Activated naive CD8-positive, alpha-beta T cell treated with anti-CD3 and anti-CD28 coated beads, Interleukin-2, amount 50 U/mL, for 24 hours (primary cell): ENCODE measurements around the gene DLK1.

Experiments
- ATAC-seq: fragments of 150-1000 bp; cut with Tn5 transposase; one replicate; pipeline ENCODE4 v1.10.0; 2021
- DNase-seq: peaks from one replicate; pipeline ENCODE4 v3.0.0; 2021
- H3K27ac Mint-ChIP-seq: one replicate; pipeline ENCODE4 v1.8.0; 2021; ENCODE audit warnings: mild to moderate bottlenecking, mixed read lengths
- H3K27me3 Mint-ChIP-seq: one replicate; pipeline ENCODE4 v1.8.0; 2021; ENCODE audit warnings: mixed read lengths
- H3K36me3 Mint-ChIP-seq: one replicate; pipeline ENCODE4 v1.8.0; 2021; ENCODE audit warnings: low read depth, mixed read lengths
- H3K4me1 Mint-ChIP-seq: one replicate; pipeline ENCODE4 v1.8.0; 2021; ENCODE audit warnings: mixed read lengths
- H3K4me3 Mint-ChIP-seq: one replicate; pipeline ENCODE4 v1.8.0; 2021; ENCODE audit warnings: mild to moderate bottlenecking, moderate library complexity, mixed read lengths
- H3K9me3 Mint-ChIP-seq: one replicate; pipeline ENCODE4 v1.8.0; 2021; ENCODE audit warnings: mixed read lengths

DLK1 gene

DNA sequence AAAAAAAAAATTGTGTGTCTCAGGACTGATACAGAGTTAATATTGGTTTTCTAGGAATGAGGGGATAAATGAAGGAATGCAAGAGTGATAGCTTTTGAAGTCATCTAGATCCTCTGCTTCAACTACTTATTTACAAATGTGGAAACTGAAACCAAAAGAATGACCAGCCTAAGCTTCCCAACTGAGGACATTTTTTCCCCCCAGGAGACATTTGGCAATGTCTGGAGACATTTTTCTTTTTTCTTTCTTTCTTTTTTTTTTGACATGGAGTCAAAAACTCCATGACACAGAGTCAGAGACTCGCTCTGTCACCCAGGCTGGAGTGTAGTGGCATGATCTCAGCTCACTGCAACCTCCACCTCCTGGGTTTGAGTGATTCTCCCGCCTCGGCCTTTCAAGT lies 15.3 kb downstream of the DLK1 start:
- Mint-ChIP-seq H3K27me3 (peaks cover 1% of the 10 kb centered on the region), H3K4me3 (no peak overlapping the region), H3K27ac (no peak overlapping the region), H3K4me1 (no peaks in the 10 kb centered on the region), H3K9me3 (no peaks in the 10 kb centered on the region), H3K36me3 (no peaks in the 10 kb centered on the region)
- DNase-seq, result no peak
- no peak for ATAC-seq

- H3K27me3 Mint-ChIP-seq, result peaks cover 6% of the 10 kb centered on the region
- ATAC-seq, result no peak
Measured at GRCh38 chr14:100746326-100746725, 19.6 kb downstream of the DLK1 start.

GRCh38 chr14:100747021-100747586 lies 20.4 kb downstream of the DLK1 start:
- Mint-ChIP-seq H3K4me3 (no peak overlapping the region), H3K4me1 (no peaks in the 10 kb centered on the region), H3K27me3 (peaks cover 10% of the 10 kb centered on the region), H3K9me3 (no peaks in the 10 kb centered on the region), H3K27ac (no peak overlapping the region), H3K36me3 (no peaks in the 10 kb centered on the region)
- ATAC-seq (no peak), DNase-seq (no peak)

More at GRCh38 chr14:100746326-100746725, 19.6 kb downstream of the DLK1 start:
- Mint-ChIP-seq H3K4me3 (no peak overlapping the region), H3K9me3 (no peaks in the 10 kb centered on the region), H3K4me1 (no peaks in the 10 kb centered on the region), H3K27ac (no peak overlapping the region), H3K36me3 (no peaks in the 10 kb centered on the region)
- no peak for DNase-seq

DNA sequence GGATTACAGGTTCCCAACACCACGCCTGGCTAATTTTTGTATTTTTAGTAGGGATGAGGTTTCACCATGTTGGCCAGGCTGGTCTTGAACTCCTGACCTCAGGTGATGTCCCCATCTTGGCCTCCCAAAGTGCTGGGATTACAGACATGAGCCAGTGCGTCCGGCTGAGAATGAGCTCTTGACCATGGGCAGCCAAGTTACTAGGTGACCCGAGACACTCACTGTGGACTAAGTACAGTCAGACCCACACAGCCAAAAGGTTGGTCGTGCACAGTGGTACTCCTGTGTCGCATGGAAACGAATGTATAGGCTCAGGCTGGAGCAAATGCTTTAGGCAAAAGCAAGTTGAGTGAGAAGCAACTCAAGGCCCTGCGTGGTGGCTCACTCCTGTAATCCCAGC lies 21.0 kb downstream of the DLK1 start:
- ATAC-seq (no peak), DNase-seq (no peak)
- Mint-ChIP-seq H3K4me3 (no peak overlapping the region), H3K9me3 (no peaks in the 10 kb centered on the region), H3K36me3 (no peaks in the 10 kb centered on the region), H3K27ac (no peak overlapping the region), H3K27me3 (peaks cover 10% of the 10 kb centered on the region), H3K4me1 (no peaks in the 10 kb centered on the region)

DNA sequence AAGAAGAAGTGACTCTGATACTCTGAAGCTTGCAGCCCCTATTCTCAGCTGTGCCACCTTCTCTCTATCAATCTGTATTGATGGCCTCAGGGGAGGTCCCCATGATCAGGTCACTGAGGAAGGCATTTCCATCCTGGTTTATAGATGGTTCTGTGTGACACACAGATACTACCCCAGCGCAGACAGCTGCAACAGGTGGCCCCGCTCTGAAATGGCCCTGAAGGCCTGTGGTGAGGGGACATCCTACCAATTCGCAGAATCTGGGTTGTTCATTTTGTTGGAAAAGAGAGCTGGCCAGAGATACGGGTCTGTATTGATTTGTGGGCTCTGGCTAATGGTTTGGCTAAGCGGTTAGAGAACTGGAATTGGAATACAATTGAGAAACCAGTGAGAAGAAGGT lies 21.7 kb downstream of the DLK1 start:
- Mint-ChIP-seq H3K4me3 (no peak overlapping the region), H3K27me3 (peaks cover 10% of the 10 kb centered on the region), H3K27ac (no peak overlapping the region), H3K36me3 (no peaks in the 10 kb centered on the region), H3K9me3 (no peaks in the 10 kb centered on the region), H3K4me1 (no peaks in the 10 kb centered on the region)
- DNase-seq (no peak), ATAC-seq (no peak)

- no peak overlapping the region for H3K27ac Mint-ChIP-seq
Measured at GRCh38 chr14:100748944-100749343, 22.3 kb downstream of the DLK1 start.

DNA sequence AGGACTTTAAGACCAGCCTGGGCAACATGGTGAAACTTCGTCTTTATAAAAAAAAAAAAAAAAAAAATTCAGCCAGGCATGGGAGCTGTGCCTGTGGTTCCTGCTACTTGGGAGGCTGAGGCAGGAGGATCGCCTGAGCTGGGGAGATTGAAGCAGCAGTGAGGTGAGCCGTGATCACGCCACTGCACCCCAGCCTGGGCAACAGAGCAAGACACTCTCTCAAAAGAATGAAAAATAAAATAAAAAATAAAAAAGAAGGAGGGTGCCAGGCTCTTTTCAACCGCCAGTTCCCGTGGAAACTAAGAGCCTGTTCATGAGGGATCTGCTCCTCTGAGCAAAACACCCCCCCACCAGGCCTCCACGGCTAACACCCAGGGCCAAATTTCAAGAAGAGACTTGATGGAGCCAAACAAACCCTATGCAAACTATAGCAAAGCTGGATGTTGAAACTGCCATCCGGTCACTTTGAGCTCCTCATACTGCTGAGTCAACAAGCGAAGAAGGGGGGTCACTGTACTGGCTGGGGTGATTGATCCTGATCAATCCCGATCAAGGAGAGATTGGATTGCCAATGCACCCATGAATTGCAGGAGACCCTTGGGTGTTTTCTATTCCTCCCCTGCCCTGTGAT lies 23.4 kb downstream of the DLK1 start:
- no peak overlapping the region for H3K4me3 Mint-ChIP-seq
- no peaks in the 10 kb centered on the region for H3K4me1 Mint-ChIP-seq
- H3K36me3 Mint-ChIP-seq, result no peaks in the 10 kb centered on the region
- no peak for DNase-seq
- H3K9me3 Mint-ChIP-seq, result no peaks in the 10 kb centered on the region
- peaks cover 16% of the 10 kb centered on the region for H3K27me3 Mint-ChIP-seq
- H3K27ac Mint-ChIP-seq, result no peak overlapping the region
- ATAC-seq, result no peak

More at GRCh38 chr14:100748944-100749343, 22.3 kb downstream of the DLK1 start:
- Mint-ChIP-seq H3K27me3 (peaks cover 10% of the 10 kb centered on the region), H3K4me1 (no peaks in the 10 kb centered on the region), H3K9me3 (no peaks in the 10 kb centered on the region), H3K4me3 (no peak overlapping the region), H3K36me3 (no peaks in the 10 kb centered on the region)
- DNase-seq (no peak), ATAC-seq (no peak)

DNA sequence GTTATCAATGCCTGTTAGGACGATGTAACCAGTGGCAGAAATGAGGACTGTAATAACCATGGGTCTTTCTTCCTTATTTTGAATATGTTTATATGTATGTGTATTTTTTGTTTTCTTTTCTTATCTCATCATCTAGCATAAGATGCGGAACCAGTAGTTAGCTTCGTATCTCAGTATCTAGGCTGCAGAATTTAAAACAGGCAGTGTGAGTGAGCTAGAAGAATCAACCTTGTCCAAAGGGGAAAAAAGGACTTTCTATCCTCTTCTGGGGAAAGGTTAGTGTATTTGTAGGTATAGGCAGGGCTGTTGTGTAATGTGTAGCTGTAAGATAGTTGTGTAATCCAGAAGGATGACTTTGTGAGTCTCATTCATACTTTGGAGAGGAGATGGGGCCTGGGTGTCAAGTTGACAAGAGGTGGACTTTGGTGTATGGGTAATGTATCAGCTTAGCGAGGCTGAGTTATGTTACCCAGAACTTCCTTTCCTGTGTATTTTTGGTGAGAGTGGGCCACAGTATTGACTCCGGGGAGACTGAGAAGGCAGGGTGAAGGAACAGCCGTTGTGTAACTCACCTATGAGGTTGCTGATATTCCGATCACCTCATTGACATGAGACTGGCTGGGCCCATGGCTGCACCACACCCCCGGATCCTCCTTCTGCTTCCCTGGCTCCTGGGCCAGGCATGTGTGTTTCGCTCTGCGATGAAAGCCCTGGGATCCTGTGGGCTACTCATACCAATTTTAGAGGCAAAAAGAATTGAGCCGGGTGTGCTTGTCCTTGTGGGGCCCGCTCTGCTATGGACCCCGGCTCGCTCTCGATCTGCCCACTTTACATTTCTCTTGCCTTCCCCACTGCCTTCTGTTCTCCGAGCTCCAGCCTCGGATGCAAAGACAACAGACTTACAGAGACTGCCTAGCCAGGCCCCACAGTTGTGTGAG lies 24.3 kb downstream of the DLK1 start:
- no peak overlapping the region for H3K27ac Mint-ChIP-seq
- no peak overlapping the region for H3K4me3 Mint-ChIP-seq
- no peaks in the 10 kb centered on the region for H3K36me3 Mint-ChIP-seq
- no peaks in the 10 kb centered on the region for H3K4me1 Mint-ChIP-seq
- no peaks in the 10 kb centered on the region for H3K9me3 Mint-ChIP-seq
- ATAC-seq, result no peak
- DNase-seq, result no peak
- peaks cover 16% of the 10 kb centered on the region for H3K27me3 Mint-ChIP-seq

DNA sequence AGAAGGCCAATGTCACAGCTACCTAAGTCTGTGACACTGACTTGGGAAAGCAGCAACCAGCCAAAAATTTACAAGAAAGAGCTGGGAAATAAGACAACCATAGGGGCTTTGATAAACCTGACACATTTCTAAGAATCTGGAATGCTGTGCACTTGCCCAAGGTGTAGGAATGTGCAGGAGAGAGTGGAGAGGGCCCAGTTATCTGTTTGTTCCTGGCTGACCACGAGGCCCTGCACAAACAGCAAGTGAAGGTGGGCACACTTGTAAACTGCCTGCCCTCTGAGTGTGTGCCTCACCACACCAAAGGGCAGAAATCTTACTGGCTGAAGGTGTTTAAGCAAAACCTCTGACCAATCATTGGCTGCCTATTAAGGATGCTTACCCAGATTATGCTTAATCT lies 27.3 kb downstream of the DLK1 start:
- no peak overlapping the region for H3K4me3 Mint-ChIP-seq
- H3K4me1 Mint-ChIP-seq, result no peaks in the 10 kb centered on the region
- no peaks in the 10 kb centered on the region for H3K36me3 Mint-ChIP-seq
- peaks cover 23% of the 10 kb centered on the region for H3K27me3 Mint-ChIP-seq
- ATAC-seq, result no peak
- no peak overlapping the region for H3K27ac Mint-ChIP-seq
- DNase-seq, result no peak
- no peaks in the 10 kb centered on the region for H3K9me3 Mint-ChIP-seq

DNA sequence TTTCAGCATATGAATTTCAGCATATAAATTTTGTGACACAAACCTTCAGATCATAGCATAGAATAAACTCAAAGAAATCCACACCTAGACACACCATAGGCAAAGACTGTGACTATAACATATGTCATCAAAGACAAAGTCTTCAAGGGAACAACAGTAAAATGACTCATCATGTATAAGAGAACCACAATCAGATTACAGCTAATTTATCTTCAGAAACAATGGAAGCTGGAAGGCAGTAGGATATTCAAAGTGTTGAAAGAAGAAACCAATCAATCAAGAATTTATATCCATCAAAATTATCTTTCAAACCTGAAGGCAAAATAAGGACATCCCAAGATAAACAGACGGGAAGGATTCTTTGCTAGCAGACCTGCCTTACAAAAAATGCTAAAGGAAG lies 29.0 kb downstream of the DLK1 start:
- Mint-ChIP-seq H3K4me1 (no peaks in the 10 kb centered on the region), H3K9me3 (no peaks in the 10 kb centered on the region), H3K27me3 (peaks cover 25% of the 10 kb centered on the region), H3K4me3 (no peak overlapping the region), H3K27ac (no peak overlapping the region), H3K36me3 (no peaks in the 10 kb centered on the region)
- peak; percentile 36 for ATAC-seq
- DNase-seq, result no peak

- ATAC-seq (no peak), DNase-seq (no peak)
- Mint-ChIP-seq H3K27me3 (peaks cover 14% of the 10 kb centered on the region), H3K4me3 (no peak overlapping the region), H3K9me3 (no peaks in the 10 kb centered on the region), H3K27ac (no peak overlapping the region), H3K36me3 (no peaks in the 10 kb centered on the region), H3K4me1 (no peaks in the 10 kb centered on the region)
Measured at GRCh38 chr14:100761481-100761880, 34.8 kb downstream of the DLK1 start.

GRCh38 chr14:100762089-100762515 lies 35.4 kb downstream of the DLK1 start:
- H3K4me1 Mint-ChIP-seq, result no peaks in the 10 kb centered on the region
- no peaks in the 10 kb centered on the region for H3K9me3 Mint-ChIP-seq
- H3K27me3 Mint-ChIP-seq, result peaks cover 13% of the 10 kb centered on the region
- H3K27ac Mint-ChIP-seq, result no peak overlapping the region
- H3K4me3 Mint-ChIP-seq, result no peak overlapping the region
- DNase-seq, result no peak
- H3K36me3 Mint-ChIP-seq, result no peaks in the 10 kb centered on the region
- ATAC-seq, result no peak

- Mint-ChIP-seq H3K36me3 (no peaks in the 10 kb centered on the region), H3K4me3 (no peak overlapping the region), H3K27ac (no peak overlapping the region), H3K4me1 (no peaks in the 10 kb centered on the region), H3K27me3 (peaks cover 13% of the 10 kb centered on the region), H3K9me3 (no peaks in the 10 kb centered on the region)
- no peak for ATAC-seq
- no peak for DNase-seq
Measured at GRCh38 chr14:100762901-100763300, 36.2 kb downstream of the DLK1 start.

DNA sequence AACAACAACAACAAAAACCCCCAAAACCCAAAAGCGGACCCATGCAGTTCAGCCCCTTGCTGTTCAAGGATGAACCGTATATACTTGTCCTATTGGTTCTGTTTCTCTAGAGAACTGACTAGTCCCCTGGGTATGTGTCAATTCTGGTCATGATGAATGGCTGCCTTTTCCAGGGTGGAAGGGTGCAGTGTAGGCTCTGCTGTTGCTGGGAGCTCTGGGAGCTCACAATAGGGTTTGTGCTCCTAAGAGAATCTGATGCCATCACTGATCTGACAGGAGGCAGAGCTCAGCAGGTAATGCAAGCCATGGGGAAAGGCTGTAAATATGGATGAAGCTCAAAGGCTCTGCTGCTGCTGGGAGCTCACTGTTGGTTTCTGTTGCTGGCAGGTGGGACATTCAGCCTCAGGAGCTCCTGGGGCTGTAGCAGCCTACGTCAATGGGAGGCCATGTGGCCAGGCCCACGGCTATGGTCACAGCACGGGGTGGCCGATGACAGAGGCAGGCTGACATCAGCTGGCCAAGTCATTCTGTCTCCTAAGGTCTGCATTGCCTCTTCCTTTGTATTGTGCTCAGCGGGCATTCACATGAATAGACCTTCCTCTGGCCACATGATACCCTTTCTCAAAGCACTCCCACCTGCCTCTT lies 37.9 kb downstream of the DLK1 start:
- no peaks in the 10 kb centered on the region for H3K36me3 Mint-ChIP-seq
- H3K9me3 Mint-ChIP-seq, result no peaks in the 10 kb centered on the region
- DNase-seq, result no peak

More for the DNA sequence above, 37.9 kb downstream of the DLK1 start:
- Mint-ChIP-seq H3K4me3 (no peak overlapping the region), H3K4me1 (no peaks in the 10 kb centered on the region), H3K27ac (no peak overlapping the region), H3K27me3 (peaks cover 7% of the 10 kb centered on the region)
- ATAC-seq, result no peak
